GM21447 (cell line): ENCODE results near the gene RBPJL.

Experiments used
- ATAC-seq: cut with Tn5 transposase; IDR thresholded peaks from one replicate; pipeline ENCODE4 v1.9.1; 2021; ENCODE audit not compliant: unreplicated experiment

RBPJL gene

DNA sequence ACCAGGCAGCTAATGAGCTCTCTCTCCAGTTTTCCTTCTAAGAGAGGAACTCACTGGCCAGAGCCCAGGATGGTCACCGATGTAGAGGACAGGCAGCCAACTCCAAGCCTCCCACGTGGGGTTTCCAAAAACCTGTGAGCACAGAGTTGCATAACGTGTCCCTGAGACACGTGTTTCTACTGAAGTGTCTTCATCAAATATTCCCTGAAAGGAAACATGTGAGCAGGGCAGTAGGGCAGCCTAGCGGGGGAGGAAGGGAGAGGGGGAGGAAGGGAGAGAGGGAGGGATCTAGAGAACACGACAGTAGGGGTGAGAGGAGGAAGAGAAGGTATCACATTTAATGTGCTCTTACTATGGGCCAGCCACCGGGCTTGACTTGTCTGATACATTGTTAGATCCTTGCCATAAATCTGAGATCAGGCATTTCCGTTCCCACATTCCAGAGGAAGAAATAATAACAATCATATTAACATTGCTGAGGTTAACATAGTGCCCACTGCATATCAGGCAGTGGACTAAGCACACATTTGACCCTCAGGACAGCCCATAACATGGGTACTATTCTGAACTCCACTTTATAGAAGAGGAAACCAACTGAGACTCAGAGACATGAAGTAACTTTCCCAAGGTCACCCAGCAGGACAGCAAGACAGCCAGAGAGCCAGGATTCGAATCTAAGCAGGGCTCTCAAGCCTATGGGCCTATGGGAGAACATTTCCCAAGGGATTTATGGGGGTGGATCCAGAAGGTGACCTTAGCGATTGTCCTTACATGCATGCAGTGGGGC is 51.8 kb downstream of the RBPJL start:
- no peak for ATAC-seq

DNA sequence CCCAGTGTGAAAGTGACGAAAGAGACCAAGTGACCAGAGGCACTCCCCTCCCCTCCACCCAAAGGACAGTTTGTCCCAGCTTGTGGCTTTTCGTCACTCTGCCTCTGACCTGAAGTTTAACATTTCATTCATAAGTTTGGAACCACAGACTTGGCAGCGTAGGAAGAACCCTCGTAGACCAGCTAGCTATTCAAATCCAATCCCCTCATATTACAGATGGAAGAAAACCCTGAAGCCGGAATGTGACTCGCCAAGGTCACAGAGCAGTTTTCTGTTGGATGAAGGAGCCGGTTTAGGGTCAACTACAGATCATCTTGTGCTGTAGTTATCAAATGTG is 52.4 kb downstream of the RBPJL start:
- ATAC-seq: no peak

DNA sequence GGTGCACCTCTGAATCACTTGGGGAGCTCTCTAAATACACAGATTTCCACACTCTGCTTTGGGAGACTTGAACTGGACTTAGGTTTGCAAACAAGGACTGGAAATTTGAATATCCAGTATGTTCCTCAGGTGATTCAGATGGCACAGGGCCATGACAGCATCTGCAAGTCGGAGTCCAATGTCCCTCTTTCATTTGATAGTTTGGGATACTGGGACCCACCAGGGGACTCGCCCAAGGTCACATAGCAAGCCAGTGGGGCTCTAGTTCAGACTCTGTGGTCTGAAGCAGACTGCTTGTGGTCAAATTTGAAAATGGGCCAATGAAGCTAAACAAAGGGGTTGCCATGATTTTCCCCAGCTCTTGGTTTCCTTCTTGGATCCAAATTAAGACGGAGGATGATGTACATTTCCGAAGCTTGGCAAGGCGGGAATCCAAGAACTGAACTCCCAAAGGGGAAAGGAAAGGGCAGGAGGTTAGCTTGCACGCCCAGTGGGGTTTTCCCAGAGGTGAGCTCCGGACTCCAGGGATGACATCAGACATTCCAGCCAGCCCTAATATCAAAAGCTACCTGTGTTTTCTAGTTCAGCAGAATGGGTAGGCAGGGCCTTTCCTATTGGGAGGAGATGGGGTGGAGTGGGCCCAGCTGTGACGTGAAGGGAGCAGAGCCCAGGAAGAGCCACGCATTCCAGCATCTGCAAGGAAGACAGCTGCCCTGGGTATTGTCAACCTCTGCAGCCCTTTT is 52.9 kb downstream of the RBPJL start:
- no peak for ATAC-seq

DNA sequence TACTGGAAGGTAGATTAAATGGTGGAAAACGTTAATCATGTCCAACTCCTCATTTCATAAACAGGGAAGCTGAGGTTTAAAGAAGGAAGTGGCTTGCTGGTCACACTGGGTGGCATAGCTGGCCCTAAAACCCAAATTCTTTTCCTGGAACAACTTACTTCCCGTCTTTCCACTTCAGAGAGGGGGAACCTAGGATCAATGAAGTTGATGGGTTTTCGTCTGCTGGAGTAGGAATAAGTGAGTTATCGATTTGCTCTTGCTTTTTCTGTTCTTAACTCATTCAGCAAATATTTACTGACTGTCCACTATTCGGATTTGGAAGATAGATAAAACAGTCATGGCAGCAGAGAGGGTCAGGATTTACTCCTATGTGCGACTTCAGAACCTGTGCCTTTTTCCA is 55.2 kb downstream of the RBPJL start:
- no peak for ATAC-seq

DNA sequence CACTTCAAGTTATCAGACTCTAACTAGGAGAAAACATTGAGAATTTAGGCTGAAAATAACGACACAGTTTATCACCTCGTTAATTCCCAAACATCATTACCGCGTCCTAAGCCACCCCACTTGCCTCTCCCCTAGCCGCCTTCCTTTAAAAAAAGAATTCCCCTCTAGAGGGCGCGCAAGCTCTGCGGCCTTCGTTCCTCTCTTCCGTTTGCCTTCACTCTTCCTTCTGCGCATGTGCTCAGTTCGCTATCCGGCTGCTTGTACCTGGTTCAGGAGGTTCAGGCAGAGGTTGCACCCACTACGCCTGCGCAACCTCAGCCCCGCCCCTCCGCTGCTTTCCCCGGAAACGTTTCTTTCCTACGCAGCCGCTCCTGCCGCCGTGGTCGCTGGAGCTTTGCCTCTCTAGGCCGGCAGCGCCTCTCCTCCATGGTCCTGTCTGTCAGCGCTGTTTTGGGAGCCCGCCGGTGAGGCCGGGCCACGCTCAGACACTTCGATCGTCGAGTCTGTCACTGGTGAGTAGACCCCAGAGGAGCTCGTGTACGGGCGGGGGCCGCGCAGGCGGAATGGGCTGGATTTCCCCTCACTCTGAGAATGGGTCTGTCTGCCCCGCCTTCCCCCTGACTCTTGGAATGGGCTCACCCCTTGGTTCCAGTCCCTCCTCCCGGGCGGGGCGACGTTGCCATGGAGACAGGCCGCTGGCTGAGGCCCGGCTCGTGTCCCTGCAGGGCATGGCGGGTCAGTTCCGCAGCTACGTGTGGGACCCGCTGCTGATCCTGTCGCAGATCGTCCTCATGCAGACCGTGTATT is 56.4 kb downstream of the RBPJL start, which contains the start of gene SYS1:
Gene SYS1 (plus strand): TSS at position 353 of the 807 bp plus-strand sequence. CDS start 376 bp downstream, at position 729.
- ATAC-seq: peak; percentile 81

DNA sequence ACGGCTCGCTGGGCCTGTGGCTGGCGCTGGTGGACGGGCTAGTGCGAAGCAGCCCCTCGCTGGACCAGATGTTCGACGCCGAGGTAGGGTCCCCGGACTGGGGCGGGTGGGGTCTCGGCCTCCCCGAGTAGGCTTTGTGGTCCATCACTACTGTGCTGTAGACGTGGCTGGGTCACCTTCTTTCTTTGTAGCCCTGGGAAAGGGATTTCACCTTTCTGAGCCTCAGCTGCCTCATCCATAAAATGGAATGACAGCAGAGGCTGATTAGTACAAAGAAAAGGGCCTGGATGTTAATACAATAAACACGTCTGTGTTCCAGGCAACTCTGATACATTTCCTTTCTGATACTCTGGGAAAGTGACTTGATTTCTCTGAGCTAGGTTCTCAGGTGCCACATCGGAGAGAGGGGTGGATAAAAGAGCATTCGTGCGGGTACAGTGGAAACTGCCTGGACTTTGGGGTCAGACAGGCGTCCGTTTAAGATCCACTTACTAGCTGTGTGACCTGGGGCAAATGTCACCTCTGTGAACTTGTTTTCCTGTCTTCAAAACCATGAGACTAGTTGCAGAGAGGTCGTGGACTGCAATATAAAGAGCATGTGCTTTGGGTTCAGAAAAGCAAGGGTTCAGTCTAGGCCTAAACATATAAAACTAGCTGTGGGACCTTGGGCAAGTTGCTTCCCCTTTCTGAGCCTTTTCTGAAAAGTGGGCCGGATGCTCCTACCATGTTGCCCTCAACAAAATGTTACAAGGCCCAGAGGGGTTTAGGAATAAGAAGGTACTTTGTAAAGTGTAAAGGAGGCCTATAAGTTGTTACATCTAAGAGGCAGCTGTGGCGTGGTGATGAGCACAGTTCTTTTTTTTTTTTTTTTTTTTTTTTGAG is 57.2 kb downstream of the RBPJL start:
- no peak for ATAC-seq

DNA sequence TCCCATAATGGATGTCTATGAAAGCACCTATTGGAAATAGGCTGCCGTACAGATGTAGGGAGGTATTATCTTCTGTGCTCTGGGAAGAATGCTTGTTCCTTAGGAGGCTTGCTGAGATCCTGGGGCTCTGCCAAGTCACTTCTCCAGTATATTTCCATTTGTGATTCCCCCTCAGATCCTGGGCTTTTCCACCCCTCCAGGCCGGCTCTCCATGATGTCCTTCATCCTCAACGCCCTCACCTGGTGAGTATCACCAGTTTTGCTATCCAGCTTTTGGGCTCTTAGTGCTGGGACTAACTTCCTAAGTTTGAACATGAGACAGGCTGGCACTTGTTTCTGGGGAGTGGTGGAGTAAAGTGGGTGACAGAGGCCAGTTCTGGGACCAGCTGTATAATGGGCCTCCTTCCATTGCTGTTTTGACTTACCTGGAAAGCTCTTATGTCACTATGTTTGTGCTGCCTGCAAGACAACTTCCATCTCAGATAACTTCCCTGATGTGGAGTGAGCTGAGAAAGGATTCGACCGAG is 58.9 kb downstream of the RBPJL start:
- no peak for ATAC-seq

DNA sequence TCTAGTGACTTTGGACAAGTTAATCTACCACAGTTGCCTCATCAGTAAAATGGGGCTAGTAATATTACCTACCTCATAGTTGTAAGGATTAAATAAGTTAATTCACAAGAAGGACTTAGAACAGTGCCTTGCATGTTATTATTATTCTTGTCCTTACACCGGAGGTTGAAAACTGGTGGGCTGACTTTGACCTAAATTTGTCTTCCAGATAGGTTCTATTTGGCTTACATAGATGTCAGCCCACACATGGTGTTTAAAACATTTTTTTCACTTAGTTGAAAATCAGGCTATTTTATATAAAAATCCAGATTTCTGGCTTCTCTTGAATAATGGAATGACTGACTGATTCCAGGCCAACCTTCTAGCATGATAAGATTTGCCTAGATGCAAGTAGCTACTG is 59.6 kb downstream of the RBPJL start:
- ATAC-seq: no peak

DNA sequence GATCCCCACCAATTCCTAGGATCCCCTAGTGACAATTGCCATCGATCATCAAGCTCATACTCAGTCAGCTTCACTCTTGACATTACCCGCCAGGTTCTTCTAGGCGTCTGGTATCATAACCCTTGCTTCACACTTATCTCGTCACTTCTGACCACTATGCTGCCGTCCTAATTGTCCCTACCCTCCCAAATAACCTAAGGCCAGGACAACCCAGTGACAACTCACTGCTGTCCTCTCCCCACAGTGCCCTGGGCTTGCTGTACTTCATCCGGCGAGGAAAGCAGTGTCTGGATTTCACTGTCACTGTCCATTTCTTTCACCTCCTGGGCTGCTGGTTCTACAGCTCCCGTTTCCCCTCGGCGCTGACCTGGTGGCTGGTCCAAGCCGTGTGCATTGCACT is 60.0 kb downstream of the RBPJL start:
- ATAC-seq: no peak

DNA sequence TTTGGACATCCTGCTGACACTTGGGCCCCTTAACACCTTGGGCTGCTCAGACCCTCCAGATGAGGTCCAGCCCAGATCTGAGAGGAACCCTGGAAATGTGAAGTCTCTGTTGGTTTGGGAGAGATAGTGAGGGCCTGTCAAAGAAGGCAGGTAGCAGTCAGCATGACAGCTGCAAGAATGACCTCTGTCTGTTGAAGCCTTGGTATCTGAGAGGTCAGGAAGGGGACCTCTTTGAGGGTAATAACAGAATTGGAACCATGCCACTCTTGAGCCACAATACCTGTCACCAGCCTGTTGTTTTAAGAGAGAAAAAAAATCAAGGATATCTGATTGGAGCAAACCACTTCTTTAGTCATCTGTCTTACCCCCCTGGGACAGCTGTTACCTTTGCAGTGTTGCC is 60.5 kb downstream of the RBPJL start:
- no peak for ATAC-seq
